IMR-90 (cell line): Measurements from ENCODE around the gene MYO1F. TPM values are rescaled to one million over a fixed set of nuclear protein-coding genes. Genes with fewer than 3 reads are reported as not detected.
A peak's percentile ranks its signal among the peaks of the same experiment; 100 is the strongest.

ENCODE experiments used
- ATAC-seq: fragments of 200-7000 bp; cut with Tn5 transposase; 2 replicates; pipeline ENCODE4 v1.9.1; 2020; ENCODE audit warnings: low read depth, mild to moderate bottlenecking, moderate library complexity
- BruUV-seq: library from RNA; stranded (reverse); fragments of 400-500 nt; replicated peaks from 2 replicates; lab custom pipeline; 2021; lab: Mats Ljungman, UMichigan
- CTCF ChIA-PET: fragments of 300-600 bp; formaldehyde crosslinking; extraction: SDS; loops from one replicate; lab custom pipeline; 2021; ENCODE audit warnings: antibody characterized with exemption; lab: Yijun Ruan, JAX
- POLR2A ChIA-PET: fragments of 300-600 bp; sonication (Branson Sonifier 250); formaldehyde crosslinking; loops from one replicate; lab custom pipeline; 2022; ENCODE audit warnings: antibody characterized with exemption; ENCODE audit not compliant: unreplicated experiment; lab: Charles Lee
- DNase-seq: peaks from one replicate; pipeline ENCODE4 v3.0.0; 2013
- H2AFZ ChIP-seq: replicated peaks from 2 replicates; pipeline ENCODE3; 2013; ENCODE audit warnings: low read length, mild to moderate bottlenecking; ENCODE audit not compliant: poor library complexity
- H2AK5ac ChIP-seq: 2 replicates; pipeline ENCODE4 v1.6.1; 2013; ENCODE audit warnings: low read depth, low read length, inconsistent platforms
- H2AK9ac ChIP-seq: replicated peaks from 2 replicates; pipeline ENCODE3; 2013; ENCODE audit warnings: mild to moderate bottlenecking, low read depth, low read length, moderate library complexity; ENCODE audit not compliant: poor library complexity
- H2BK120ac ChIP-seq: 2 replicates; pipeline ENCODE4 v1.6.1; 2013; ENCODE audit warnings: low read depth, low read length, inconsistent platforms
- H2BK15ac ChIP-seq: 3 replicates; pipeline ENCODE4 v1.6.1; 2013; ENCODE audit warnings: low read depth, low read length, inconsistent platforms
- H2BK20ac ChIP-seq: 2 replicates; pipeline ENCODE4 v1.6.1; 2013; ENCODE audit warnings: low read depth, mild to moderate bottlenecking, inconsistent platforms, low read length, moderate library complexity
- H2BK5ac ChIP-seq: 2 replicates; pipeline ENCODE4 v1.6.1; 2013; ENCODE audit warnings: mild to moderate bottlenecking, low read depth, low read length, inconsistent platforms; ENCODE audit not compliant: poor library complexity, severe bottlenecking
- H3K14ac ChIP-seq: replicated peaks from 2 replicates; pipeline ENCODE4 v1.6.1; 2013; ENCODE audit warnings: low read depth, low read length, inconsistent platforms
- H3K18ac ChIP-seq: 2 replicates; pipeline ENCODE4 v1.6.1; 2013; ENCODE audit warnings: low read depth, low read length, control low read depth
- H3K23ac ChIP-seq: 2 replicates; pipeline ENCODE4 v1.6.1; 2013; ENCODE audit warnings: low read depth, low read length, inconsistent platforms
- H3K27ac ChIP-seq: 2 replicates; pipeline ENCODE4 v1.5.1; 2013; ENCODE audit warnings: mild to moderate bottlenecking, control low read depth, low read length; ENCODE audit not compliant: insufficient read depth
- H3K27me3 ChIP-seq: 2 replicates; pipeline ENCODE4 v1.6.1; 2013; ENCODE audit warnings: low read length; ENCODE audit not compliant: control insufficient read depth, insufficient read depth
- H3K36me3 ChIP-seq: 2 replicates; pipeline ENCODE4 v1.6.1; 2013; ENCODE audit warnings: low read length, mixed read lengths; ENCODE audit not compliant: control insufficient read depth, insufficient read depth
- H3K4ac ChIP-seq: 2 replicates; pipeline ENCODE4 v1.6.1; 2013; ENCODE audit warnings: low read depth, low read length, inconsistent platforms
- H3K4me1 ChIP-seq: 2 replicates; pipeline ENCODE4 v1.6.1; 2013; ENCODE audit warnings: low read length, mixed read lengths; ENCODE audit not compliant: control insufficient read depth, insufficient read depth
- H3K4me2 ChIP-seq: 2 replicates; pipeline ENCODE4 v1.6.1; 2013; ENCODE audit warnings: low read depth, mild to moderate bottlenecking, control low read depth, low read length, moderate library complexity
- H3K4me3 ChIP-seq: 2 replicates; pipeline ENCODE4 v1.5.1; 2013; ENCODE audit warnings: low read depth, mild to moderate bottlenecking, control low read depth, low read length, moderate library complexity; ENCODE audit not compliant: insufficient read depth
- H3K56ac ChIP-seq: 2 replicates; pipeline ENCODE4 v1.6.1; 2013; ENCODE audit warnings: low read length, inconsistent platforms; ENCODE audit not compliant: insufficient read depth; ENCODE audit errors: extremely low read depth
- H3K79me1 ChIP-seq, 2 experiments: 2 replicates each; pipeline ENCODE4 v1.6.1; 2013; ENCODE audit warnings: low read length in 2 of 2, inconsistent platforms in 1 of 2, low read depth in 1 of 2
- H3K9ac ChIP-seq: 2 replicates; pipeline ENCODE4 v1.6.1; 2013; ENCODE audit warnings: low read depth, low read length, control low read depth
- H3K9me1 ChIP-seq: 2 replicates; pipeline ENCODE4 v1.6.1; 2013; ENCODE audit warnings: low read length, inconsistent platforms; ENCODE audit not compliant: insufficient read depth
- H3K9me3 ChIP-seq: 2 replicates; pipeline ENCODE4 v1.6.1; 2013; ENCODE audit warnings: low read length; ENCODE audit not compliant: control insufficient read depth, insufficient read depth
- H4K20me1 ChIP-seq: 2 replicates; pipeline ENCODE4 v1.6.1; 2013; ENCODE audit warnings: low read length, inconsistent platforms; ENCODE audit not compliant: insufficient read depth
- H4K5ac ChIP-seq: 2 replicates; pipeline ENCODE4 v1.6.1; 2013; ENCODE audit warnings: mild to moderate bottlenecking, low read depth, low read length, control low read depth
- H4K8ac ChIP-seq, 2 experiments: 2 replicates each; pipeline ENCODE4 v1.6.1; 2013; ENCODE audit warnings: low read depth in 2 of 2, low read length in 2 of 2, control low read depth in 1 of 2, inconsistent platforms in 1 of 2
- H4K91ac ChIP-seq: 2 replicates; pipeline ENCODE4 v1.6.1; 2013; ENCODE audit warnings: low read depth, low read length, inconsistent platforms; ENCODE audit not compliant: insufficient read depth
- BHLHE40 ChIP-seq: fragments of 150-350 bp; IDR thresholded peaks from 2 replicates; pipeline ENCODE4 v1.6.1; 2016; ENCODE audit warnings: mild to moderate bottlenecking, low read depth, low read length
- CEBPB ChIP-seq: IDR thresholded peaks from 2 replicates; pipeline ENCODE4 v1.6.1; 2012; ENCODE audit warnings: low read depth, low read length, improper control_type of control experiment
- CHD1 ChIP-seq: IDR thresholded peaks from 2 replicates; pipeline ENCODE4 v1.6.1; 2012; ENCODE audit warnings: low read depth, low read length, improper control_type of control experiment
- ELK1 ChIP-seq: fragments of 150-350 bp; IDR thresholded peaks from 2 replicates; pipeline ENCODE4 v1.6.1; 2016; ENCODE audit warnings: low read depth, mild to moderate bottlenecking, low read length, moderate library complexity, borderline replicate concordance
- FOS ChIP-seq: fragments of 150-350 bp; IDR thresholded peaks from 2 replicates; pipeline ENCODE4 v1.6.1; 2016; ENCODE audit warnings: low read depth, low read length
- MAZ ChIP-seq: IDR thresholded peaks from 2 replicates; pipeline ENCODE4 v1.6.1; 2012; ENCODE audit warnings: low read depth, mild to moderate bottlenecking, low read length, improper control_type of control experiment, moderate library complexity, borderline replicate concordance
- MXI1 ChIP-seq: IDR thresholded peaks from 2 replicates; pipeline ENCODE4 v1.6.1; 2012; ENCODE audit warnings: low read depth, mild to moderate bottlenecking, low read length, moderate library complexity, borderline replicate concordance
- NFE2L2 ChIP-seq: fragments of 150-350 bp; IDR thresholded peaks from 2 replicates; pipeline ENCODE4 v1.6.1; 2016; ENCODE audit warnings: low read depth, mild to moderate bottlenecking, low read length
- POLR2A ChIP-seq: IDR thresholded peaks from 2 replicates; pipeline ENCODE4 v1.6.1; 2012; ENCODE audit warnings: mild to moderate bottlenecking, low read depth, low read length
- RAD21 ChIP-seq: IDR thresholded peaks from 2 replicates; pipeline ENCODE4 v1.6.1; 2012; ENCODE audit warnings: low read length, improper control_type of control experiment
- RCOR1 ChIP-seq: IDR thresholded peaks from 2 replicates; pipeline ENCODE4 v1.6.1; 2012; ENCODE audit warnings: mild to moderate bottlenecking, low read length, improper control_type of control experiment; ENCODE audit not compliant: insufficient replicate concordance
- RFX5 ChIP-seq: IDR thresholded peaks from 2 replicates; pipeline ENCODE4 v1.8.0; 2012; ENCODE audit warnings: low read depth, mild to moderate bottlenecking, low read length, moderate library complexity
- SMC3 ChIP-seq: fragments of 150-350 bp; IDR thresholded peaks from 2 replicates; pipeline ENCODE4 v1.6.1; 2016; ENCODE audit warnings: low read depth, mild to moderate bottlenecking, antibody characterized with exemption, low read length, moderate library complexity
- USF2 ChIP-seq: fragments of 150-350 bp; IDR thresholded peaks from 2 replicates; pipeline ENCODE4 v1.6.1; 2017; ENCODE audit warnings: mild to moderate bottlenecking, antibody characterized with exemption, low read length, low read depth
- WGBS, 2 experiments: methylation state at CpG; one replicate each; pipeline versions ENCODE4 v1.1.5 to v1.1.7; 2013; ENCODE audit warnings: missing lambda C conversion rate in 2 of 2; ENCODE audit not compliant: insufficient read length in 1 of 2; ENCODE audit errors: extremely low coverage in 2 of 2; 5-methylcytosine and 5-hydroxymethylcytosine counted together
- dilution Hi-C: fragments of 300-500 bp; cut with HindIII; formaldehyde crosslinking; loops from one replicate; pipeline ENCODE4 v1.14.3; 2018; ENCODE audit warnings: low sequenced_read_pairs; ENCODE audit not compliant: unreplicated experiment
- in situ Hi-C: fragments of 300-500 bp; cut with MboI; formaldehyde crosslinking; loops from 3 replicates; pipeline ENCODE4 v1.14.3; 2019; ENCODE audit warnings: low sequenced_read_pairs, inconsistent platforms, mixed read lengths
- intact Hi-C: fragments of 100-400 bp; cut with micrococcal nuclease; formaldehyde crosslinking; loops from 2 replicates; pipeline ENCODE4 v1.10.0; 2022
- polyA plus RNA-seq, 3 experiments: library from polyadenylated mRNA; depleted of rRNA; stranded (reverse); fragments of >200 nt; gene quantifications; 2 replicates each; pipeline ENCODE4 v1.2.3, GENCODE V29; 2012; ENCODE audit warnings: low replicate concordance in 1 of 3
- total RNA-seq: library from RNA; depleted of rRNA; stranded (reverse); fragments of >200 nt; gene quantifications from 2 replicates; pipeline ENCODE4 v1.2.3, GENCODE V29; 2012

MYO1F gene
- total and polyA plus RNA-seq, 2 of the 4 experiments (the other 2 are of a cell fraction), result 0.14 to 0.18 TPM

GRCh38 chr19:8513687-8514504, 63.3 kb downstream of the MYO1F start, which contains the start of gene ZNF414:
Gene ZNF414, minus strand, starts transcription at chr19:8514167. Its CDS starts 121 bp downstream, at chr19:8514046.
- no TSS peak for BruUV-seq
- Histone ChIP-seq H3K9ac (peak within 1 kb of the TSS; percentile 91), H2AK5ac (peak within 1 kb of the TSS; percentile 89), H3K79me1 (peaks cover 6 to 17% of the 10 kb centered on the region in 2 experiments; a peak in 3 of 4 replicates), H2BK120ac (peak within 1 kb of the TSS; percentile 91), H2BK20ac (peak within 1 kb of the TSS; percentile 35; the same call in 1 of the 2 replicates), H4K20me1 (no peaks in the 10 kb centered on the region), H4K91ac (peak within 1 kb of the TSS; percentile 96), H3K4me3 (peak within 1 kb of the TSS; percentile 84), H4K8ac (peak within 1 kb of the TSS; percentile 72 to 99), H3K14ac (peak within 1 kb of the TSS; percentile 94), H3K23ac (peak within 1 kb of the TSS; percentile 91), H4K5ac (peak within 1 kb of the TSS; percentile 97), H3K9me1 (peaks cover 10% of the 10 kb centered on the region), H3K27me3 (no peaks in the 10 kb centered on the region), H3K9me3 (no peaks in the 10 kb centered on the region), H3K27ac (peak within 1 kb of the TSS; percentile 98), H3K4me1 (peaks cover 11% of the 10 kb centered on the region), H3K18ac (peak within 1 kb of the TSS; percentile 93), H2AK9ac (peak within 1 kb of the TSS; percentile 91), H3K36me3 (peaks cover 2% of the 10 kb centered on the region; the same call in 1 of the 2 replicates), H3K4ac (peak within 1 kb of the TSS; percentile 94), H2BK15ac (no peak within 1 kb of the TSS; the same call in 2 of the 3 replicates), H2BK5ac (peak within 1 kb of the TSS; percentile 99), H2AFZ (peak within 1 kb of the TSS; percentile 100), H3K56ac (peak within 1 kb of the TSS; percentile 88), H3K4me2 (peak within 1 kb of the TSS; percentile 97)
- in situ Hi-C loops, result no loop called here
- intact Hi-C loops, result no loop called here
- 1% methylated on average over 45 of the region's 70 CpGs; no CpG with 5 or more reads in 1 of the 2 experiments for WGBS, 2 experiments
- DNase-seq (peak; percentile 95), ATAC-seq (peak; percentile 96)
- dilution Hi-C loops, result no loop called here
- CTCF ChIA-PET, result interaction anchor here (0.6 to 1.1 kb wide), 2 partner anchors 8 to 37 kb away, joined by 3 to 4 read pairs; no protein-coding TSS in a partner anchor
- POLR2A ChIA-PET, result interaction anchor here (0.5 to 1.5 kb wide), 9 partner anchors 9 to 1810 kb away, joined by 3 to 11 read pairs (median 4); no protein-coding TSS in a partner anchor
- TF ChIP-seq ELK1 (no peak; the same call in 1 of the 2 replicates), CEBPB (peak; percentile 80), CHD1 (no peak), NFE2L2 (no peak), USF2 (no peak), RAD21 (no peak), RCOR1 (no peak), POLR2A (peak; percentile 86), MAZ (peak; percentile 85; the same call in 1 of the 2 replicates), SMC3 (no peak), BHLHE40 (no peak), FOS (no peak), RFX5 (no peak), MXI1 (peak; percentile 56; the same call in 1 of the 2 replicates)
